Lower lobe of right lung (tissue), 2 donors: ENCODE results near the gene MYH8. TPM values are rescaled to one million over a fixed set of nuclear protein-coding genes. Genes with fewer than 3 reads are reported as not detected.

Experiments
- ATAC-seq, 2 donors: fragments of 200-7000 bp; cut with Tn5 transposase; one replicate each; pipeline ENCODE4 v1.9.1; 2020 to 2022; ENCODE audit warnings: mild to moderate bottlenecking in 2 of 2, moderate library complexity in 2 of 2
- DNase-seq: peaks from one replicate; pipeline ENCODE4 v3.0.0-alpha.2; 2020
- H3K27ac ChIP-seq: fragments of 200-600 bp; one replicate; pipeline ENCODE4 v1.8.0; 2022
- H3K27me3 ChIP-seq: fragments of 200-600 bp; one replicate; pipeline ENCODE4 v1.8.0; 2022; ENCODE audit warnings: low read depth
- H3K36me3 ChIP-seq: fragments of 200-600 bp; one replicate; pipeline ENCODE4 v1.8.0; 2022; ENCODE audit warnings: mild to moderate bottlenecking
- H3K4me1 ChIP-seq: fragments of 200-600 bp; one replicate; pipeline ENCODE4 v1.8.0; 2022
- H3K4me3 ChIP-seq: fragments of 200-600 bp; one replicate; pipeline ENCODE4 v1.8.0; 2022; ENCODE audit warnings: mild to moderate bottlenecking
- H3K9me3 ChIP-seq: fragments of 200-600 bp; one replicate; pipeline ENCODE4 v1.8.0; 2022
- CTCF ChIP-seq: fragments of 200-600 bp; IDR thresholded peaks from one replicate; pipeline ENCODE4 v1.8.0; 2022; ENCODE audit warnings: antibody characterized with exemption, mild to moderate bottlenecking
- intact Hi-C: fragments of 100-400 bp; cut with DNase I; formaldehyde crosslinking; loops from one replicate; pipeline ENCODE4 v1.11.0; 2022
- total RNA-seq: library from RNA; stranded (reverse); fragmentation: NEBNext Ultra II Directional; extraction: Animal tissue kit (Norgen Biotek cat#: 25700); gene quantifications from one replicate; pipeline ENCODE4 v1.2.1, GENCODE V29; 2021
- donor health status: DM: no; HTN: yes; CAD: no; lungs with severe emphysema.

Gene MYH8
- total RNA-seq, 1 donor from 2014 or later: not detected

GRCh38 chr17:10428781-10429180 is 7.0 kb upstream of the MYH8 start:
- ATAC-seq: no peak
- H3K9me3 ChIP-seq: no peaks in the 10 kb centered on the region
- no peak overlapping the region for H3K27ac ChIP-seq
- H3K4me1 ChIP-seq: no peaks in the 10 kb centered on the region
- TF ChIP-seq CTCF: no peak
- intact Hi-C loops: no loop called here
- no peak for DNase-seq
- H3K36me3 ChIP-seq: no peaks in the 10 kb centered on the region
- no peaks in the 10 kb centered on the region for H3K27me3 ChIP-seq
- H3K4me3 ChIP-seq: no peak overlapping the region

- intact Hi-C loops: no loop called here
- no peaks in the 10 kb centered on the region for H3K36me3 ChIP-seq
- no peaks in the 10 kb centered on the region for H3K9me3 ChIP-seq
- H3K27ac ChIP-seq: no peak overlapping the region
- DNase-seq: no peak
- no peaks in the 10 kb centered on the region for H3K27me3 ChIP-seq
- no peak overlapping the region for H3K4me3 ChIP-seq
- TF ChIP-seq CTCF: no peak
- H3K4me1 ChIP-seq: no peaks in the 10 kb centered on the region
- no peak for ATAC-seq
Observed at GRCh38 chr17:10421211-10421610, 539 bp downstream of the MYH8 start.

GRCh38 chr17:10420811-10421210 is 939 bp downstream of the MYH8 start:
- ATAC-seq (no peak), DNase-seq (no peak)
- Histone ChIP-seq H3K27me3 (no peaks in the 10 kb centered on the region), H3K36me3 (no peaks in the 10 kb centered on the region), H3K9me3 (no peaks in the 10 kb centered on the region), H3K4me1 (no peaks in the 10 kb centered on the region), H3K4me3 (no peak overlapping the region), H3K27ac (no peak overlapping the region)
- no peak for TF ChIP-seq CTCF
- intact Hi-C loops: no loop called here

- no peaks in the 10 kb centered on the region for H3K27me3 ChIP-seq
Observed at GRCh38 chr17:10417431-10417830, 4.3 kb downstream of the MYH8 start.

GRCh38 chr17:10415161-10415560 is 6.6 kb downstream of the MYH8 start:
- ATAC-seq: no peak

More at GRCh38 chr17:10417431-10417830, 4.3 kb downstream of the MYH8 start:
- no peak for ATAC-seq
- Histone ChIP-seq H3K27ac (no peak overlapping the region), H3K4me3 (no peak overlapping the region), H3K9me3 (no peaks in the 10 kb centered on the region), H3K4me1 (no peaks in the 10 kb centered on the region), H3K36me3 (no peaks in the 10 kb centered on the region)
- intact Hi-C loops: no loop called here
- TF ChIP-seq CTCF: no peak
- no peak for DNase-seq

More at GRCh38 chr17:10415161-10415560, 6.6 kb downstream of the MYH8 start:
- Histone ChIP-seq H3K27me3 (no peaks in the 10 kb centered on the region), H3K36me3 (no peaks in the 10 kb centered on the region), H3K27ac (no peak overlapping the region), H3K4me3 (no peak overlapping the region), H3K9me3 (no peaks in the 10 kb centered on the region), H3K4me1 (no peaks in the 10 kb centered on the region)
- no peak for TF ChIP-seq CTCF
- no peak for DNase-seq
- intact Hi-C loops: no loop called here
